ENCODE measurements around the gene ATP5MC3.
"Not testable (repeated sequence)": the region's sequence is repeated elsewhere in the genome, so short reads cannot be mapped to it uniquely, and the experiment has no call there.

The ATP5MC3 gene

GRCh38 chr2:175181104-175181876, at the start of gene ATP5MC3:
Gene ATP5MC3, minus strand, starts transcription at chr2:175181710. Its CDS starts 317 bp downstream, at chr2:175181393.
- DNase-seq (ENCODE audit: low read depth, low spot score): peak; percentile 96

- DNase-seq (ENCODE audit: low read depth, low spot score): not testable (repeated sequence)
These were observed 47.1 kb upstream of the ATP5MC3 start for GRCh38 chr2:175228601-175229000.

GRCh38 chr2:175228179-175228578, 46.7 kb upstream of the ATP5MC3 start:
- no peak for DNase-seq (ENCODE audit: low read depth, low spot score)

- no peak for DNase-seq (ENCODE audit: low read depth, low spot score)
These were observed 45.9 kb upstream of the ATP5MC3 start for GRCh38 chr2:175227393-175227792.

- DNase-seq (ENCODE audit: low read depth, low spot score): no peak
These were observed 38.6 kb upstream of the ATP5MC3 start for GRCh38 chr2:175220075-175220474.

GRCh38 chr2:175218551-175218950, 37.0 kb upstream of the ATP5MC3 start:
- no peak for DNase-seq (ENCODE audit: low read depth, low spot score)

GRCh38 chr2:175207741-175208438, 26.4 kb upstream of the ATP5MC3 start:
- peak; percentile 23 for DNase-seq (ENCODE audit: low read depth, low spot score)

- DNase-seq (ENCODE audit: low read depth, low spot score): no peak
These were observed 25.4 kb upstream of the ATP5MC3 start for GRCh38 chr2:175206866-175207265.

GRCh38 chr2:175205523-175205922, 24.0 kb upstream of the ATP5MC3 start:
- DNase-seq (ENCODE audit: low read depth, low spot score): peak; percentile 39

GRCh38 chr2:175203621-175204496, 22.3 kb upstream of the ATP5MC3 start:
- peak; percentile 67 for DNase-seq (ENCODE audit: low read depth, low spot score)

GRCh38 chr2:175195012-175195411, 13.5 kb upstream of the ATP5MC3 start:
- DNase-seq (ENCODE audit: low read depth, low spot score): no peak

- DNase-seq (ENCODE audit: low read depth, low spot score): no peak
These were observed 7.3 kb upstream of the ATP5MC3 start for GRCh38 chr2:175188761-175189160.

- no peak for DNase-seq (ENCODE audit: low read depth, low spot score)
These were observed 5.9 kb upstream of the ATP5MC3 start for GRCh38 chr2:175187378-175187777.

GRCh38 chr2:175183674-175184073, 2.2 kb upstream of the ATP5MC3 start:
- no peak for DNase-seq (ENCODE audit: low read depth, low spot score)

GRCh38 chr2:175181877-175182308, 383 bp upstream of the ATP5MC3 start:
- no peak for DNase-seq (ENCODE audit: low read depth, low spot score)

- DNase-seq (ENCODE audit: low read depth, low spot score): peak; percentile 65
These were observed 808 bp downstream of the ATP5MC3 start for GRCh38 chr2:175180701-175181103.

- no peak for DNase-seq (ENCODE audit: low read depth, low spot score)
These were observed 4.9 kb downstream of the ATP5MC3 start for GRCh38 chr2:175176624-175177023.

- no peak for DNase-seq (ENCODE audit: low read depth, low spot score)
These were observed 5.6 kb downstream of the ATP5MC3 start for GRCh38 chr2:175175896-175176295.

- no peak for DNase-seq (ENCODE audit: low read depth, low spot score)
These were observed 6.2 kb downstream of the ATP5MC3 start for GRCh38 chr2:175175320-175175719.

GRCh38 chr2:175170659-175171304, 10.7 kb downstream of the ATP5MC3 start:
- no peak for DNase-seq (ENCODE audit: low read depth, low spot score)

- DNase-seq (ENCODE audit: low read depth, low spot score): no peak
These were observed 12.3 kb downstream of the ATP5MC3 start for GRCh38 chr2:175169191-175169590.
